ENCODE data around the gene MAMDC2.

MAMDC2 gene

DNA sequence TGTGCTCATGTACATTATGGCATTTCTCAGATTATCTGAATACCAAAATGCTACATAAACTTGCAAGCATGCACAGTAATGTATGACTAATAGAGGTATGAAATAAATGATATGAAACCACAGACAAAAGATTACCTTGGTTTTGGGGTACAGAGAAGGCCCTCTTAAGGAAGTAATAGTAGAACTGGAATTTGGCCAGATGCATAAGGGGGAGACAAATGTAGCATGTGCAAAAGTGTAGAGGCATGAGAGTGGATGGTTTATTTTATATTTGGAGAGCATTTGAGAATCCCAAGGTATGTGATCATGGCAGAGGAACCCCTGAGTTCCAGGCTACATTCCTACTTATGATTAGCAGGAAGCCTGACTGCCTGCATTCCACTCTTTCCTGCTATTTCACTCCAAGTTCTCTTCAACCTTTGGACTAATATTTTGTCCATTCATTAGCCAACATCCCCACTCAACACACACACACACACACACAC, 74.2 kb downstream of the MAMDC2 start:
- no peaks in the 10 kb centered on the region for H3K4me1 ChIP-seq (ENCODE audit: control insufficient read depth, low read depth, low read length)
- no peaks in the 10 kb centered on the region for H3K36me3 ChIP-seq (ENCODE audit: control insufficient read depth, insufficient read depth, low read length)
- H3K4ac ChIP-seq (ENCODE audit: low read depth, low read length) = no peak overlapping the region
- H3K18ac ChIP-seq (ENCODE audit: low read length) = no peak overlapping the region
- no peak overlapping the region for H4K8ac ChIP-seq (ENCODE audit: low read depth, low read length)
- H3K79me1 ChIP-seq (ENCODE audit: low read length) = no peaks in the 10 kb centered on the region
- H3K79me2 ChIP-seq (ENCODE audit: control insufficient read depth, insufficient read depth, low read length) = no peaks in the 10 kb centered on the region
- no peak overlapping the region for H3K4me3 ChIP-seq (ENCODE audit: low read length)
- no peak overlapping the region for H2AK5ac ChIP-seq (ENCODE audit: low read length)
- DNase-seq = no peak
- no peak overlapping the region for H3K4me2 ChIP-seq (ENCODE audit: low read length)
- no peak overlapping the region for H3K56ac ChIP-seq (ENCODE audit: low read length)
- H3K23ac ChIP-seq (ENCODE audit: low read length) = no peak overlapping the region
- no peak overlapping the region for H2BK5ac ChIP-seq (ENCODE audit: low read length)
- no peak overlapping the region for H3K9ac ChIP-seq (ENCODE audit: low read length)
- H4K5ac ChIP-seq (ENCODE audit: low read length) = no peak overlapping the region
- no peak overlapping the region for H2BK120ac ChIP-seq (ENCODE audit: low read depth, low read length)
- no peak overlapping the region for H2BK15ac ChIP-seq (replicated peaks; ENCODE audit: low read depth)
- H3K27ac ChIP-seq (ENCODE audit: low read depth, low read length) = no peak overlapping the region
- no peaks in the 10 kb centered on the region for H3K27me3 ChIP-seq (ENCODE audit: insufficient read depth, low read length, poor library complexity)

DNA sequence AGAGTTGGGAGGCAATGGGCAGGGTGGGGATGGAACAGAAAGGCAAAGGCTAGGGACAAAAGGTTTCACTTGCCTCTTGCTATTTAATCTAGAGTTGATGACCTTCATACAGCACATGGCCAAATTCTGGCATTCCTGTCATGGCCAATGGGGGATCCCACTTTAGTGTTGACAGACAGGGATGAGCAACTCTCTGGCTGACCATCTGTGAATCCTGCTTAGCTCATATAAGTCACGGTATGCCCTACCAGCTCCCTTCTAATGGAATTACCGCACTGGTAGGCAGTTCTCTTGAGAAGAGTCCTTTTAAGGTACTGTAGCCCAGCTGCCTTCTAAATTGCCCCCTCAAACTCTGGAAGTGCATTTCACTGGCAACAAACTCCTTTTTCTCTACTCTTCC, 76.1 kb downstream of the MAMDC2 start:
- H3K4me3 ChIP-seq (ENCODE audit: low read length) = no peak overlapping the region
- no peak overlapping the region for H4K8ac ChIP-seq (ENCODE audit: low read depth, low read length)
- no peaks in the 10 kb centered on the region for H3K4me1 ChIP-seq (ENCODE audit: control insufficient read depth, low read depth, low read length)
- no peaks in the 10 kb centered on the region for H3K79me2 ChIP-seq (ENCODE audit: control insufficient read depth, insufficient read depth, low read length)
- H3K4me2 ChIP-seq (ENCODE audit: low read length) = no peak overlapping the region
- H3K9ac ChIP-seq (ENCODE audit: low read length) = no peak overlapping the region
- no peak overlapping the region for H4K5ac ChIP-seq (ENCODE audit: low read length)
- no peak overlapping the region for H3K56ac ChIP-seq (ENCODE audit: low read length)
- H2BK15ac ChIP-seq (replicated peaks; ENCODE audit: low read depth) = no peak overlapping the region
- no peak overlapping the region for H2BK5ac ChIP-seq (ENCODE audit: low read length)
- no peak overlapping the region for H3K4ac ChIP-seq (ENCODE audit: low read depth, low read length)
- no peaks in the 10 kb centered on the region for H3K36me3 ChIP-seq (ENCODE audit: control insufficient read depth, insufficient read depth, low read length)
- H3K27me3 ChIP-seq (ENCODE audit: insufficient read depth, low read length, poor library complexity) = no peaks in the 10 kb centered on the region
- WGBS (ENCODE audit: extremely low coverage, insufficient coverage, low lambda C conversion rate) = no CpG with 5 or more reads among the region's 2 CpGs
- H2AK5ac ChIP-seq (ENCODE audit: low read length) = no peak overlapping the region
- H3K23ac ChIP-seq (ENCODE audit: low read length) = no peak overlapping the region
- no peaks in the 10 kb centered on the region for H3K79me1 ChIP-seq (ENCODE audit: low read length)
- no peak for DNase-seq
- H3K18ac ChIP-seq (ENCODE audit: low read length) = no peak overlapping the region
- H2BK120ac ChIP-seq (ENCODE audit: low read depth, low read length) = no peak overlapping the region
- H3K27ac ChIP-seq (ENCODE audit: low read depth, low read length) = no peak overlapping the region

DNA sequence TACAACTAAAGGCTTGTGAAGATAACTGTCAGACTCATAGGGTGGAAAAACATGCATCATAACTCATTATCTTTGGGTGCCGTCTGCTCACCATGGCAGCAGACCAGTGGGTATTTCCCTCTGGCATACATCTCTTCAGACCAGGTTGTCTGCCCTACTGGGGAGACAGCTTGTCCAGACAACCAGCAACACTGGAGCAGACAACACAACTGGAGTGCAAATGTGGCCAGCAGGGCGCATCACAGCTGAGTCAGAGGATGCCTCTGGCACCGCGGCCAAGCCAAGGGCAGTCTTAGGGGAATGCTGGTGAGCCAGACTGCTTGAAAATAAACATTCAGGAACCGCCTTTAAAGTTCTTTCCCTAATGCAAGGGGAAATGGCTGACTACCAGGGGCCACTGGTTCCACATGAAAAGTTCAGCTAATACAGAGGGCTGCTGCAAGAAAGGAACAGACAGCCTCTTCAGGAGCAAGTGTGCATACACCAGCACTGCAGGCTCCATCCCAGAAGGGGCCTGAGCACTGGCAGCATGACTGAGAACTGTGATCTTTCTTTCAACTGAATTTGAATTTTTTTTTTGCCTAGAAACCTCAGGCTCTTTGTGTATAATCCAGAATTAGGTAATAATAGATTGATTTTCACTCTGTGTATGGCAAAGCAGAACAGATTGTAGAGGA, 77.3 kb downstream of the MAMDC2 start:
- Histone ChIP-seq H3K36me3 (ENCODE audit: control insufficient read depth, insufficient read depth, low read length) (no peaks in the 10 kb centered on the region), H2BK120ac (ENCODE audit: low read depth, low read length) (no peak overlapping the region), H3K56ac (ENCODE audit: low read length) (no peak overlapping the region), H2BK15ac (replicated peaks; ENCODE audit: low read depth) (no peak overlapping the region), H3K79me1 (ENCODE audit: low read length) (no peaks in the 10 kb centered on the region), H3K4me2 (ENCODE audit: low read length) (no peak overlapping the region), H3K27ac (ENCODE audit: low read depth, low read length) (no peak overlapping the region), H3K79me2 (ENCODE audit: control insufficient read depth, insufficient read depth, low read length) (no peaks in the 10 kb centered on the region), H3K9ac (ENCODE audit: low read length) (no peak overlapping the region), H3K4me3 (ENCODE audit: low read length) (no peak overlapping the region), H4K5ac (ENCODE audit: low read length) (no peak overlapping the region), H2BK5ac (ENCODE audit: low read length) (no peak overlapping the region), H2AK5ac (ENCODE audit: low read length) (no peak overlapping the region), H3K27me3 (ENCODE audit: insufficient read depth, low read length, poor library complexity) (no peaks in the 10 kb centered on the region), H3K4ac (ENCODE audit: low read depth, low read length) (no peak overlapping the region), H3K23ac (ENCODE audit: low read length) (no peak overlapping the region), H4K8ac (ENCODE audit: low read depth, low read length) (no peak overlapping the region), H3K4me1 (ENCODE audit: control insufficient read depth, low read depth, low read length) (no peaks in the 10 kb centered on the region), H3K18ac (ENCODE audit: low read length) (no peak overlapping the region)
- WGBS (ENCODE audit: extremely low coverage, insufficient coverage, low lambda C conversion rate) = no CpG with 5 or more reads among the region's 5 CpGs
- DNase-seq = peak; percentile 51

DNA sequence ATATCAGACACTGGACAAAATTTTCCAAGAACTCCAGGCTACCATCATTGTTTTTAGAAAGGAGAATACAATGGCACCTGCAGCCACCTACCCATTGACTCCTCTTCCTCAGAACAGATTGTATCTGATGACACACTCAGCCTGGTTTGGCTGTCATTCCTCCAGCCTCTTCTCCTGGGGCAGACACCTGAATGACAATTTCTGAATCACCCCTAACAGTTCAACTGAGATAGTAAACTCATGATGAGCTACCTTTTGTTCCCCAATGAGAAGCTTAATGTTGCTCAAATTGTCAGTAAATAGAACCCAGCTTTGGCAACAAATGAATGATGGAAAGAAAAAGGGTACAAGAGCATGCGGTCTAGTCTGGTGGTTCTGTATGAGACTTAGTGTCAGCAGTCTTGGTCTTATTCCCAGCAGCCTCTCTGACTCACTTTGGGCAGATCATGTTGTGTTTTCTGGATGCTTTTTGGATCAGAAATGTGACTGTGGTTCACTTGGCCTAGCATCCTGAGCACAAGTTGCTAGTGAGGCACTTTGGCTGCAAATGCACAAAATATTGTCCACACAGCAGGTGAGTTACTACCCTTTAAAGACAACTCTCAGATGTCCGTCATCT, 78.3 kb downstream of the MAMDC2 start:
- Histone ChIP-seq H2AK5ac (ENCODE audit: low read length) (no peak overlapping the region), H3K23ac (ENCODE audit: low read length) (no peak overlapping the region), H3K79me1 (ENCODE audit: low read length) (no peaks in the 10 kb centered on the region), H3K18ac (ENCODE audit: low read length) (no peak overlapping the region), H3K27me3 (ENCODE audit: insufficient read depth, low read length, poor library complexity) (no peaks in the 10 kb centered on the region), H3K36me3 (ENCODE audit: control insufficient read depth, insufficient read depth, low read length) (no peaks in the 10 kb centered on the region), H3K4me2 (ENCODE audit: low read length) (no peak overlapping the region), H3K27ac (ENCODE audit: low read depth, low read length) (no peak overlapping the region), H3K79me2 (ENCODE audit: control insufficient read depth, insufficient read depth, low read length) (no peaks in the 10 kb centered on the region), H2BK5ac (ENCODE audit: low read length) (no peak overlapping the region), H4K8ac (ENCODE audit: low read depth, low read length) (no peak overlapping the region), H3K4me1 (ENCODE audit: control insufficient read depth, low read depth, low read length) (no peaks in the 10 kb centered on the region), H3K4me3 (ENCODE audit: low read length) (no peak overlapping the region), H3K9ac (ENCODE audit: low read length) (no peak overlapping the region), H2BK15ac (replicated peaks; ENCODE audit: low read depth) (no peak overlapping the region), H3K56ac (ENCODE audit: low read length) (no peak overlapping the region), H4K5ac (ENCODE audit: low read length) (no peak overlapping the region), H2BK120ac (ENCODE audit: low read depth, low read length) (no peak overlapping the region), H3K4ac (ENCODE audit: low read depth, low read length) (no peak overlapping the region)
- no CpG with 5 or more reads among the region's 2 CpGs for WGBS (ENCODE audit: extremely low coverage, insufficient coverage, low lambda C conversion rate)
- DNase-seq = no peak

DNA sequence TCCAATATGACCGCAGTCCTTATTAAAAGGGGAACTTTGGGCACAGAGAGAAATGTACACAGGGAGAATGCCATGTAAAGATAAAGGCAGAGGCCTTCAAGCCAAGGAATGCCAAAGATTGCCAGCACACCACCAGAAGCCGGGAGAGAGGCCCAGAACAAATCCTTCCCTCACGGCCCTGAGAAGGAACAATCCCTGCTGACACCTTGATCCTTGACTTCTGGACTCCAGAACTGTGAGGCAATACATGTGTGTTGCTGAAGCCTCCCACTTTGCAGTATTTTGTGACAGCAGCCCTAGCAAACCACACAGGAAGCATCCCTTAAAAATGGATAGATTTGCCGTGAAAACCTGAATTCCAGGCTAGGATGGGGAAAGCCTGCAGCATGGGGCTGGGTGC, 80.0 kb downstream of the MAMDC2 start:
- Histone ChIP-seq H3K36me3 (ENCODE audit: control insufficient read depth, insufficient read depth, low read length) (no peaks in the 10 kb centered on the region), H3K23ac (ENCODE audit: low read length) (no peak overlapping the region), H2BK5ac (ENCODE audit: low read length) (no peak overlapping the region), H3K27me3 (ENCODE audit: insufficient read depth, low read length, poor library complexity) (no peaks in the 10 kb centered on the region), H3K4me1 (ENCODE audit: control insufficient read depth, low read depth, low read length) (no peaks in the 10 kb centered on the region), H3K18ac (ENCODE audit: low read length) (no peak overlapping the region), H3K4me2 (ENCODE audit: low read length) (no peak overlapping the region), H4K5ac (ENCODE audit: low read length) (no peak overlapping the region), H3K9ac (ENCODE audit: low read length) (no peak overlapping the region), H4K8ac (ENCODE audit: low read depth, low read length) (no peak overlapping the region), H3K79me1 (ENCODE audit: low read length) (no peaks in the 10 kb centered on the region), H3K27ac (ENCODE audit: low read depth, low read length) (no peak overlapping the region), H3K4me3 (ENCODE audit: low read length) (no peak overlapping the region), H2AK5ac (ENCODE audit: low read length) (no peak overlapping the region), H2BK120ac (ENCODE audit: low read depth, low read length) (no peak overlapping the region), H3K79me2 (ENCODE audit: control insufficient read depth, insufficient read depth, low read length) (no peaks in the 10 kb centered on the region), H3K4ac (ENCODE audit: low read depth, low read length) (no peak overlapping the region), H3K56ac (ENCODE audit: low read length) (no peak overlapping the region), H2BK15ac (replicated peaks; ENCODE audit: low read depth) (no peak overlapping the region)
- WGBS (ENCODE audit: extremely low coverage, insufficient coverage, low lambda C conversion rate) = no CpG with 5 or more reads among the region's 4 CpGs
- no peak for DNase-seq
